Hepatocyte (in vitro differentiated cells): ENCODE data around the gene LDLRAD4.

ENCODE experiments used
- EZH2 ChIP-seq: fragments of 200-600 bp; sonication (generic); IDR thresholded peaks from 2 replicates; pipeline ENCODE4 v1.6.1; 2016; ENCODE audit warnings: antibody characterized with exemption, mild to moderate bottlenecking, borderline replicate concordance
- TF ChIP-seq, protein P1 (sequence below): fragments of 200-600 bp; sonication (generic); IDR thresholded peaks from 2 replicates; pipeline ENCODE4 v1.5.1; 2016; ENCODE audit warnings: antibody characterized with exemption, mild to moderate bottlenecking; ENCODE audit not compliant: poor library complexity

DNA sequence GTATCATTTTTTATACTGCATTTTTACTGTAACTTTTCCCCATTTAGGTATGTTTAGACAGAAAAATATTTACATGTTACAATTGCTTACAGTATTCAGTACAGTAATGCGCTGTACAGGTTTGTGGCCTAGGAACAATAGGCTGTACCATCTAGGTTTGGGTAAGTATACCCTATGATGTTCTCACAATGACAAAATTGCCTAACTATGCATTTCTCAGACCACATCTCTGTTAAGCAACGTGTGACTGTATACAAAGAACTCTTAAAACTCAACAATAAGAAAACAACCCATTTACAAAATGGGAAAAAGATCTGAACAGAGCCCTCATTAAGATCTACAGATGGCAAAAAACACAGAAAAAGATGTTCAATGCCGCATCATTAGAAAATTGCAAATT lies 478.4 kb downstream of the LDLRAD4 start:
- TF ChIP-seq, protein P1, sequence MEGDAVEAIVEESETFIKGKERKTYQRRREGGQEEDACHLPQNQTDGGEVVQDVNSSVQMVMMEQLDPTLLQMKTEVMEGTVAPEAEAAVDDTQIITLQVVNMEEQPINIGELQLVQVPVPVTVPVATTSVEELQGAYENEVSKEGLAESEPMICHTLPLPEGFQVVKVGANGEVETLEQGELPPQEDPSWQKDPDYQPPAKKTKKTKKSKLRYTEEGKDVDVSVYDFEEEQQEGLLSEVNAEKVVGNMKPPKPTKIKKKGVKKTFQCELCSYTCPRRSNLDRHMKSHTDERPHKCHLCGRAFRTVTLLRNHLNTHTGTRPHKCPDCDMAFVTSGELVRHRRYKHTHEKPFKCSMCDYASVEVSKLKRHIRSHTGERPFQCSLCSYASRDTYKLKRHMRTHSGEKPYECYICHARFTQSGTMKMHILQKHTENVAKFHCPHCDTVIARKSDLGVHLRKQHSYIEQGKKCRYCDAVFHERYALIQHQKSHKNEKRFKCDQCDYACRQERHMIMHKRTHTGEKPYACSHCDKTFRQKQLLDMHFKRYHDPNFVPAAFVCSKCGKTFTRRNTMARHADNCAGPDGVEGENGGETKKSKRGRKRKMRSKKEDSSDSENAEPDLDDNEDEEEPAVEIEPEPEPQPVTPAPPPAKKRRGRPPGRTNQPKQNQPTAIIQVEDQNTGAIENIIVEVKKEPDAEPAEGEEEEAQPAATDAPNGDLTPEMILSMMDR, result no peak
- no peak for TF ChIP-seq EZH2
